GM12874 (cell line): ENCODE results near the gene FICD.

Source experiments
- TF ChIP-seq, protein P1 (sequence below): IDR thresholded peaks from 2 replicates; pipeline ENCODE4 v1.5.1; 2011; ENCODE audit warnings: low read depth, mild to moderate bottlenecking, control low read depth, low read length, moderate library complexity; ENCODE audit not compliant: insufficient read depth

The FICD gene

DNA sequence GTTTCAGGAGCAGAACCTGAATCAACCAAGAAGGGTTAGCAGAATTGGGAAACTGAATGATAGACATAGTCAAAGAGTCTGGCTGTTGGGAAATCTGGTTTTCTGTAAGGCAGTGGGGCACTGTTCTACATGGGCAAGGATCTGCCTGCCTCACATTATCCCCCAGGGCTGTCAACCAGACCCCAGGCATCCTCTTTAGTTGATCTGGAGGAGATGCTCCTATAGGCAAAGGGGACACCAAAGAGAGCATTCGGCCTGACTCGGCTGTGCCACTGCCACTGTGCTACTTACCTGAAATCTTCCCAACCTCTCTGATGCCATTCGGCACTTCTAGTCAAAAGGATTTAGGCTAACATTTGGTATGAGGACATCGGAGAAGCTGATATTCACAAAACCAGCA, 51.4 kb downstream of the FICD start:
- TF ChIP-seq, protein P1, sequence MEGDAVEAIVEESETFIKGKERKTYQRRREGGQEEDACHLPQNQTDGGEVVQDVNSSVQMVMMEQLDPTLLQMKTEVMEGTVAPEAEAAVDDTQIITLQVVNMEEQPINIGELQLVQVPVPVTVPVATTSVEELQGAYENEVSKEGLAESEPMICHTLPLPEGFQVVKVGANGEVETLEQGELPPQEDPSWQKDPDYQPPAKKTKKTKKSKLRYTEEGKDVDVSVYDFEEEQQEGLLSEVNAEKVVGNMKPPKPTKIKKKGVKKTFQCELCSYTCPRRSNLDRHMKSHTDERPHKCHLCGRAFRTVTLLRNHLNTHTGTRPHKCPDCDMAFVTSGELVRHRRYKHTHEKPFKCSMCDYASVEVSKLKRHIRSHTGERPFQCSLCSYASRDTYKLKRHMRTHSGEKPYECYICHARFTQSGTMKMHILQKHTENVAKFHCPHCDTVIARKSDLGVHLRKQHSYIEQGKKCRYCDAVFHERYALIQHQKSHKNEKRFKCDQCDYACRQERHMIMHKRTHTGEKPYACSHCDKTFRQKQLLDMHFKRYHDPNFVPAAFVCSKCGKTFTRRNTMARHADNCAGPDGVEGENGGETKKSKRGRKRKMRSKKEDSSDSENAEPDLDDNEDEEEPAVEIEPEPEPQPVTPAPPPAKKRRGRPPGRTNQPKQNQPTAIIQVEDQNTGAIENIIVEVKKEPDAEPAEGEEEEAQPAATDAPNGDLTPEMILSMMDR, result no peak

DNA sequence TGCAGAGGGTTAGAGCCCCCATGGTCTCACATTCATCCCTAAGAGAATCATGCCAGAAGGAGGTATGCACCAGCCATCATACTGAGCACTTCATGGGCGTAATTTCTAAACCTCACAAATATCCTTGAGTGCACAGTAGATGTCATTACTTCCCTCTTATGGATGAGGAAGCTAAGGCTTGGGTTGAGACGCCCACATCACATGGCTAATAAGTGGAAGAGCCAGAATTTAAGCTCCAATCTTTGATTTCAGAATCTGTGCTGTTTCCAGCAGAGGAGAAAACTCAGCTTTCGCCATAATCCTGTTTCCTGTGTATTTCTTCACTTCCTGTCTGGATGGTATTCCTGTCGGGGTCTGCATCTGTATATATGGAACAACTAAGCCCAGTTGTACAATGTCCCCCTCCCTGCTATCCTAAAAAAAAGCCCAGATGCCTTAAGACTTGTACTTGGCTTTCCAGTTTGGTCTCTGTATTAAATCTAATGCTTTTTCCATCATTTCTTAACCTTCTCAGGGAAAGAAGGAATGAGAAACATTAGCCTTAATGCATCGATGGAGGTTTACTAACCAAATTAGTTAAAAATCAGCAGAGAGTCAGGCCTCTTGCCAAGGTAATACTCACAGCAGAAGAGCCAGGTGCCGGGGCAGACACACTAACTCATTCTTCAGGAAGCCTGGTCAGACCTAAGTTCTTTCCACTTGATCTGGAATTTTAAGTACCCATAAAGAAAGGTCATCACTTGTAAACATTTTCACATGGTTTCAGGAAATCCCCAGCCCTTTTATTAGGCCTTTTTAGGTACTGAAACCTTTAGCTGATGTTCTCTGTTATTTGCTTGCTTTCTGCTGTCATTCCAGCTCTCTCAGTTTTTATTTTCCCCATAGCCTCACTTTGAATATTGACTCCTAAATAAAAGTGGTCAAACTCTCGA, 52.6 kb downstream of the FICD start:
- TF ChIP-seq, protein P1, result no peak

DNA sequence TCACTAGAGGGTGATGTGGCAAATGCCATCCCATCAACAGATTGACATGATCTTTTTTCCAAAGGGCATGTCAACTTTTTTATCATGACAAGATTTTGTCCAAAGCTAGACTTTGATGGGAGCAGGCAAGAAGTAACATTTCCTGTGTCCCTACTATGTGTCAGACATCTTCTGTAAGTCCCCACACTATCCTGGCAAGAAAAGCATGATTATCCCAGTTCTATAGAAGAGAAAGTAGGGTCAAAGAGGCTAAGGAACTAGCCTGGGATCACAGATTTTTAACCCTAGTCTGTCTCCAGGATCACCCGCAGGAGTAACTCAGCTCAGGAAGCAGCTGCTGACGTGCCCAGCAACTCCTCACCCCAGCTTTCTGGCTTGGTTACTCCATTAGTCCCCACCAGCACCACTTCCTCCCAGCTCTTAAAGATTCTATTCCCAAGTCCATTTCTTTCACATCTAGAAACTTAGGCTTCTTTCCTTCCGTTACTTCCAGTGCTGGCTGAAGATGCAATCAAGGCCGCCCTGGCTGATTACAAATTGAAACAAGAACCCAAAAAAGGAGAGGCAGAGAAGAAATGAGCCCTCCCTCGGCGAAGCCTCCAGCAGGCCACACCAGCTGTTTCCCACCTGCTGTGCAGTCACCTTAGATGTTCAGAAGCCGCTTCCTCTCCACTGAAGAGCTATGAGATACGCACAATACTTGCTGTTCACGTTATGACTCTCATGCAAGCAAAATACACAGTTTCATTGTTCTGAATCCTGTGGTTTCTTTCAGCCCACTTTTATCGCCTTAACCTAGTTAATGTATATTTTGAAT, 53.5 kb downstream of the FICD start:
- TF ChIP-seq, protein P1, result no peak
